HepG2 (cell line): ENCODE results near the gene GATA1. TPM values are rescaled to one million over a fixed set of nuclear protein-coding genes. Genes with fewer than 3 reads are reported as not detected.

Experiments used
- ATAC-seq: fragments of 200-7000 bp; cut with Tn5 transposase; 3 replicates; pipeline ENCODE4 v1.9.1; 2020; ENCODE audit warnings: mild to moderate bottlenecking, moderate library complexity
- BruUV-seq: library from RNA; stranded (reverse); fragments of 400-500 nt; replicated peaks from 2 replicates; lab custom pipeline; 2021; lab: Mats Ljungman, UMichigan
- CTCF ChIA-PET: fragments of 300-600 bp; formaldehyde crosslinking; extraction: SDS; loops from one replicate; lab custom pipeline; 2021; ENCODE audit warnings: low total read pairs, inconsistent platforms, low intra/inter-chr PET ratio; lab: Yijun Ruan, JAX
- POLR2A ChIA-PET: fragments of 350-600 bp; sonication (Branson Sonifier 250); formaldehyde crosslinking; loops from one replicate; lab custom pipeline; 2020; ENCODE audit warnings: antibody characterized with exemption, inconsistent platforms; lab: Yijun Ruan, JAX
- DNase-seq: peaks from one replicate; pipeline ENCODE4 v3.0.0-alpha.2; 2015; ENCODE audit warnings: low spot score
- FAIRE-seq: peaks from 3 replicates; lab custom pipeline; 2011; peaks lifted over from hg19 to GRCh38; lab: Jason Lieb, UNC
- H2AFZ ChIP-seq: one replicate; pipeline ENCODE4 v1.6.1; 2011; ENCODE audit warnings: low read length, inconsistent platforms
- H3K27ac ChIP-seq: fragments of 300-600 bp; 3 replicates; pipeline ENCODE4 v1.8.0; 2011; ENCODE audit warnings: mixed run types, mild to moderate bottlenecking, mixed read lengths, low read length, inconsistent platforms; ENCODE audit not compliant: insufficient read depth; ENCODE audit errors: extremely low read length
- H3K27me3 ChIP-seq, 2 experiments: fragments of 200-600 bp in 1 of 2; 2 replicates in 1 of 2; 3 replicates in 1 of 2; pipeline versions ENCODE4 v1.6.0 to v1.8.0; 2011; ENCODE audit warnings: low read length in 2 of 2, mild to moderate bottlenecking in 2 of 2, moderate library complexity in 2 of 2, inconsistent platforms in 1 of 2; ENCODE audit not compliant: insufficient read depth in 2 of 2, control insufficient read depth in 1 of 2
- H3K36me3 ChIP-seq, 2 experiments: fragments of 200-600 bp in 1 of 2; replicated peaks in 1 of 2; 2 replicates in 1 of 2; 3 replicates in 1 of 2; pipeline versions ENCODE4 v1.5.1 to v1.8.0; 2011; ENCODE audit warnings: low read length in 2 of 2, inconsistent platforms in 1 of 2; ENCODE audit not compliant: insufficient read depth in 2 of 2, control insufficient read depth in 1 of 2
- H3K4me1 ChIP-seq: 2 replicates; pipeline ENCODE4 v1.5.1; 2012; ENCODE audit warnings: low read length, inconsistent platforms; ENCODE audit not compliant: insufficient read depth
- H3K4me2 ChIP-seq: 2 replicates; pipeline ENCODE4 v1.6.0; 2011; ENCODE audit warnings: low read depth, low read length, inconsistent platforms
- H3K4me3 ChIP-seq, 3 experiments: fragments of 200-600 bp in 1 of 3; sonication (generic), shearing (Covaris generic) in 1 of 3; replicated peaks in 1 of 3; 2 replicates each; pipeline ENCODE4 v1.5.1; 2011 to 2016; ENCODE audit warnings: low read length in 3 of 3, inconsistent platforms in 2 of 3, low read depth in 2 of 3, mild to moderate bottlenecking in 2 of 3, control low read depth in 1 of 3, mixed read lengths in 1 of 3; ENCODE audit not compliant: insufficient read depth in 1 of 3
- H3K79me2 ChIP-seq: one replicate; pipeline ENCODE4 v1.6.1; 2011; ENCODE audit warnings: low read length, inconsistent platforms; ENCODE audit not compliant: insufficient read depth
- H3K9ac ChIP-seq: 2 replicates; pipeline ENCODE4 v1.6.0; 2011; ENCODE audit warnings: mild to moderate bottlenecking, low read depth, low read length, inconsistent platforms; ENCODE audit not compliant: insufficient read depth
- H3K9me3 ChIP-seq: 2 replicates; pipeline ENCODE4 v1.5.1; 2012; ENCODE audit warnings: mild to moderate bottlenecking, low read length
- H4K20me1 ChIP-seq: 2 replicates; pipeline ENCODE4 v1.6.0; 2011; ENCODE audit warnings: inconsistent platforms, mild to moderate bottlenecking, low read length, moderate library complexity; ENCODE audit not compliant: insufficient read depth
- HNF4A ChIP-seq: sonication (generic); formaldehyde crosslinking; IDR thresholded peaks from 2 replicates; pipeline ENCODE4 v1.4.0; 2020; ENCODE audit warnings: missing genetic modification reagents
- U2AF1 ChIP-seq: fragments of 200-400 bp; formaldehyde crosslinking; optimal IDR thresholded peaks from 2 replicates; pipeline ENCODE3; 2017; ENCODE audit warnings: mild to moderate bottlenecking, low read depth, low read length
- WGBS: methylation state at CpG from one replicate; pipeline ENCODE4 v1.1.6; 2017; ENCODE audit warnings: low lambda C conversion rate; 5-methylcytosine and 5-hydroxymethylcytosine counted together
- in situ Hi-C: cut with HindIII; loops from 2 replicates; pipeline ENCODE4 v1.10.0; 2017; ENCODE audit warnings: low pct_unique_long_range_greater_than_20kb; ENCODE audit not compliant: extremely low pct_ligation_motif_present
- intact Hi-C: fragments of 100-400 bp; cut with micrococcal nuclease; formaldehyde crosslinking; loops from one replicate; pipeline ENCODE4 v1.10.0; 2022; ENCODE audit not compliant: unreplicated experiment
- polyA plus RNA-seq, 8 experiments: library from polyadenylated mRNA; depleted of rRNA in 3 of 8; stranded (reverse) in 7 of 8; unstranded in 1 of 8; fragments of >200 nt; fragmentation: Illumina TruSeq in 4 of 8; extraction: Trizol in 4 of 8; gene quantifications; 2 replicates each; pipeline versions ENCODE4 v1.2.1 to v1.2.3, GENCODE V29; 2011 to 2016; ENCODE audit warnings: low read depth in 4 of 8, missing spikeins in 1 of 8, mixed read lengths in 1 of 8; ENCODE audit not compliant: insufficient read depth in 1 of 8
- total RNA-seq, 5 experiments: library from RNA; depleted of rRNA; stranded (reverse); fragments of >200 nt; fragmentation: Illumina TruSeq; extraction: Trizol; gene quantifications; 2 replicates each; pipeline ENCODE4 v1.2.3, GENCODE V29; 2016; ENCODE audit warnings: low read depth in 1 of 5
- TF ChIP-seq, protein P1 (sequence below): sonication (generic); formaldehyde crosslinking; IDR thresholded peaks from 2 replicates; pipeline ENCODE4 v1.4.0; 2020; ENCODE audit warnings: missing genetic modification reagents
- TF ChIP-seq, protein P2 (sequence below): sonication (generic); formaldehyde crosslinking; IDR thresholded peaks from one replicate; pipeline ENCODE4 v1.5.1; 2020; ENCODE audit warnings: mild to moderate bottlenecking, missing genetic modification reagents; ENCODE audit errors: not compliant biosample characterization

The GATA1 gene
- total and polyA plus RNA-seq, 2 of the 13 experiments (the other 11 are each of a cell fraction or from before 2014, with no cell fraction given), result 0.13 TPM; not detected in 1

DNA sequence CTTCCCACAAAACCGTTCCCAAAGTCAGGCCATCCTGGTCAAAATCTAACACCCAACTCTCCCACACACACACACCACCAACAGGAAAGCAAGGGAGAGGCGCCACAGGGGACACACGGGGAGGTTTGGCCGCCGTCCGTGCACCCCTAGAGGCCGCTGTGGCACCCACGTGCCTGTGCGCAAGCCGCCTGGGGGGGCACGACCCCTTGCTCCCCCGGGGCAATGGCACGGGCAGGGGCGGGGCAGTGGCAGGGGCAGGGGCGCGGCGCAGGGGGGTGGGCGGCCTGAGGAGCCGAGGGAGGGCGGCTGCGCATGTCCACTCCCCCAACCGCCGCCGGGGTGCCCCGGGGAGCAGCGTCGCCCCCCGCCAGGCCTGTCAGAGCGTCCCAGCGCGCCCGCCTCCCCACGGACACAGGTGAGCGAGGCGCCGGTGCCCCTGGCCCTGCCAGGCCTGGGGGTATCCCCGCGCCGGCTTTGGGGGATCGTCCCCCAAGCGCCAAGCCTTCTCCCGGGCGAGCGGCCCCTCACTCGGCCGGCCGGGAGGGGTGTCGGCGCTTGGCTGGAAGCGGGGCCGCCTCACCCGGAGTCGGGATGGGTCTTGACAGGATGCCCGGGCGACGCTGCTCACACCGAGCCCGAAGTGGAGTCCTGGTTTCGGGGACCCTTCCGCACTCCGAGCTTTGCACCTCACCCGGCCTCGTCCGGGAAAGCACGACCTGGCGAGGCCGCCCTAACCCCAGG lies 39.9 kb downstream of the GATA1 start, which contains the start of gene ERAS:
ERAS (plus strand) TSS at position 379 of the 741 bp plus-strand sequence. CDS start 2,611 bp downstream, outside the sequence.
- TF ChIP-seq U2AF1, result no peak
- TF ChIP-seq, protein P1, sequence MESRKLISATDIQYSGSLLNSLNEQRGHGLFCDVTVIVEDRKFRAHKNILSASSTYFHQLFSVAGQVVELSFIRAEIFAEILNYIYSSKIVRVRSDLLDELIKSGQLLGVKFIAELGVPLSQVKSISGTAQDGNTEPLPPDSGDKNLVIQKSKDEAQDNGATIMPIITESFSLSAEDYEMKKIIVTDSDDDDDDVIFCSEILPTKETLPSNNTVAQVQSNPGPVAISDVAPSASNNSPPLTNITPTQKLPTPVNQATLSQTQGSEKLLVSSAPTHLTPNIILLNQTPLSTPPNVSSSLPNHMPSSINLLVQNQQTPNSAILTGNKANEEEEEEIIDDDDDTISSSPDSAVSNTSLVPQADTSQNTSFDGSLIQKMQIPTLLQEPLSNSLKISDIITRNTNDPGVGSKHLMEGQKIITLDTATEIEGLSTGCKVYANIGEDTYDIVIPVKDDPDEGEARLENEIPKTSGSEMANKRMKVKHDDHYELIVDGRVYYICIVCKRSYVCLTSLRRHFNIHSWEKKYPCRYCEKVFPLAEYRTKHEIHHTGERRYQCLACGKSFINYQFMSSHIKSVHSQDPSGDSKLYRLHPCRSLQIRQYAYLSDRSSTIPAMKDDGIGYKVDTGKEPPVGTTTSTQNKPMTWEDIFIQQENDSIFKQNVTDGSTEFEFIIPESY (CRISPR knock-in tag), result 0 out of 2 replicates have a peak, but pooled peaks have one; percentile 30
- Histone ChIP-seq H4K20me1 (no peaks in the 10 kb centered on the region), H3K27ac (no peak within 1 kb of the TSS), H3K4me1 (no peaks in the 10 kb centered on the region), H3K4me2 (no peak within 1 kb of the TSS), H3K27me3 (no peaks in the 10 kb centered on the region), H3K36me3 (peaks cover 0 to 8% of the 10 kb centered on the region in 2 experiments; a peak in 1 of 5 replicates), H3K9me3 (no peaks in the 10 kb centered on the region), H3K4me3 (no peak within 1 kb of the TSS), H3K9ac (no peak within 1 kb of the TSS), H3K79me2 (no peaks in the 10 kb centered on the region), H2AFZ (no peak within 1 kb of the TSS)
- no TSS peak for BruUV-seq
- no peak for DNase-seq
- ChIA-PET CTCF (no interaction called here), POLR2A (no interaction called here)
- ATAC-seq, result no peak
- FAIRE-seq, result no peak
- in situ Hi-C loops (no loop called here), intact Hi-C loops (no loop called here)
- 80% methylated on average over 2 of the region's 67 CpGs for WGBS

DNA sequence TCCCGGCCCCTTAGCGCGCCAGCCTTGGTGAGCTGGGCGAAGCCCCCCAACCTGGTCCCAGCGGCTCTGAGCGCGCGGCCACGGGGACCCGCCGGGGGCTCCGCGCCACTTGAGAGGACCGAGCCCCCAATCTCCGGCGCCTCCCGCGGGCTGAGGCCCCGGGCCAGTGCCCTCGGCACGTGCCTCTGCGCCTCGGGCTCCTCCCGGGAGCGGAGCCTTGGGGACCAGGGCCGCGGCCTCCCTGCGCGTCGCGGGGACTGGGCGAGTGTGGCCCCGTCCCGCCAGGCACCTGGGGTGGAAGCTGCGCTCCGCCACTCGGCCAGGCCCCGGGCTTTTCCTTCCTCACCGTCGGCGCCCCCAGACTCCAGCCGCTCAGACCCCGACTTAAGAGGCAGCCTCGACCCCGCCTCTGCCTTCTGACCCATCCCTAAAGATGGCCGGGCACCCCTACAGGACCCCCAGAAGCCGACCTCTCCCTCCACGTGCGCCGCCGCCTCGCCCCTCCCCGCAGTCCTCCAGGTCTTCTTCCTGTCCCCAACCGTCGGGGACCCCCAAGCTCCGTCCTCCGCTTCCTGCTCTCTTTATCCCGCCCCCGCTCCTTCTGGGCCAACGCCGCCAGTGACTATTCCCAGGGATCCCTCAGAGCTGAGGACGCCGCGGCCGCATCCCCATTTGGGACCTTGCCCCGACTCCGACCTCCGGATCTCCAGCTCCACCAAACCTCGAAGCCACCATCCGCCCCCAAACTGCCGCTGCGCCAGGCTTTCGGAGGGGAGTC lies 40.7 kb downstream of the GATA1 start:
- Histone ChIP-seq H2AFZ (no peak overlapping the region), H3K9me3 (no peaks in the 10 kb centered on the region), H3K4me3 (no peak overlapping the region), H3K9ac (no peak overlapping the region), H3K4me2 (no peak overlapping the region), H3K36me3 (peaks cover 0 to 8% of the 10 kb centered on the region in 2 experiments; a peak in 1 of 5 replicates), H3K4me1 (no peaks in the 10 kb centered on the region), H3K79me2 (no peaks in the 10 kb centered on the region), H3K27me3 (no peaks in the 10 kb centered on the region), H4K20me1 (no peaks in the 10 kb centered on the region), H3K27ac (no peak overlapping the region)
- no peak for ATAC-seq
- no peak for DNase-seq
- POLR2A ChIA-PET, result no interaction called here
- 97% methylated on average over 29 of the region's 73 CpGs for WGBS
- intact Hi-C loops (no loop called here), in situ Hi-C loops (no loop called here)
- no TSS peak for BruUV-seq
- no peak for FAIRE-seq
- CTCF ChIA-PET, result no interaction called here
- no peak for TF ChIP-seq HNF4A
- TF ChIP-seq, protein P2, sequence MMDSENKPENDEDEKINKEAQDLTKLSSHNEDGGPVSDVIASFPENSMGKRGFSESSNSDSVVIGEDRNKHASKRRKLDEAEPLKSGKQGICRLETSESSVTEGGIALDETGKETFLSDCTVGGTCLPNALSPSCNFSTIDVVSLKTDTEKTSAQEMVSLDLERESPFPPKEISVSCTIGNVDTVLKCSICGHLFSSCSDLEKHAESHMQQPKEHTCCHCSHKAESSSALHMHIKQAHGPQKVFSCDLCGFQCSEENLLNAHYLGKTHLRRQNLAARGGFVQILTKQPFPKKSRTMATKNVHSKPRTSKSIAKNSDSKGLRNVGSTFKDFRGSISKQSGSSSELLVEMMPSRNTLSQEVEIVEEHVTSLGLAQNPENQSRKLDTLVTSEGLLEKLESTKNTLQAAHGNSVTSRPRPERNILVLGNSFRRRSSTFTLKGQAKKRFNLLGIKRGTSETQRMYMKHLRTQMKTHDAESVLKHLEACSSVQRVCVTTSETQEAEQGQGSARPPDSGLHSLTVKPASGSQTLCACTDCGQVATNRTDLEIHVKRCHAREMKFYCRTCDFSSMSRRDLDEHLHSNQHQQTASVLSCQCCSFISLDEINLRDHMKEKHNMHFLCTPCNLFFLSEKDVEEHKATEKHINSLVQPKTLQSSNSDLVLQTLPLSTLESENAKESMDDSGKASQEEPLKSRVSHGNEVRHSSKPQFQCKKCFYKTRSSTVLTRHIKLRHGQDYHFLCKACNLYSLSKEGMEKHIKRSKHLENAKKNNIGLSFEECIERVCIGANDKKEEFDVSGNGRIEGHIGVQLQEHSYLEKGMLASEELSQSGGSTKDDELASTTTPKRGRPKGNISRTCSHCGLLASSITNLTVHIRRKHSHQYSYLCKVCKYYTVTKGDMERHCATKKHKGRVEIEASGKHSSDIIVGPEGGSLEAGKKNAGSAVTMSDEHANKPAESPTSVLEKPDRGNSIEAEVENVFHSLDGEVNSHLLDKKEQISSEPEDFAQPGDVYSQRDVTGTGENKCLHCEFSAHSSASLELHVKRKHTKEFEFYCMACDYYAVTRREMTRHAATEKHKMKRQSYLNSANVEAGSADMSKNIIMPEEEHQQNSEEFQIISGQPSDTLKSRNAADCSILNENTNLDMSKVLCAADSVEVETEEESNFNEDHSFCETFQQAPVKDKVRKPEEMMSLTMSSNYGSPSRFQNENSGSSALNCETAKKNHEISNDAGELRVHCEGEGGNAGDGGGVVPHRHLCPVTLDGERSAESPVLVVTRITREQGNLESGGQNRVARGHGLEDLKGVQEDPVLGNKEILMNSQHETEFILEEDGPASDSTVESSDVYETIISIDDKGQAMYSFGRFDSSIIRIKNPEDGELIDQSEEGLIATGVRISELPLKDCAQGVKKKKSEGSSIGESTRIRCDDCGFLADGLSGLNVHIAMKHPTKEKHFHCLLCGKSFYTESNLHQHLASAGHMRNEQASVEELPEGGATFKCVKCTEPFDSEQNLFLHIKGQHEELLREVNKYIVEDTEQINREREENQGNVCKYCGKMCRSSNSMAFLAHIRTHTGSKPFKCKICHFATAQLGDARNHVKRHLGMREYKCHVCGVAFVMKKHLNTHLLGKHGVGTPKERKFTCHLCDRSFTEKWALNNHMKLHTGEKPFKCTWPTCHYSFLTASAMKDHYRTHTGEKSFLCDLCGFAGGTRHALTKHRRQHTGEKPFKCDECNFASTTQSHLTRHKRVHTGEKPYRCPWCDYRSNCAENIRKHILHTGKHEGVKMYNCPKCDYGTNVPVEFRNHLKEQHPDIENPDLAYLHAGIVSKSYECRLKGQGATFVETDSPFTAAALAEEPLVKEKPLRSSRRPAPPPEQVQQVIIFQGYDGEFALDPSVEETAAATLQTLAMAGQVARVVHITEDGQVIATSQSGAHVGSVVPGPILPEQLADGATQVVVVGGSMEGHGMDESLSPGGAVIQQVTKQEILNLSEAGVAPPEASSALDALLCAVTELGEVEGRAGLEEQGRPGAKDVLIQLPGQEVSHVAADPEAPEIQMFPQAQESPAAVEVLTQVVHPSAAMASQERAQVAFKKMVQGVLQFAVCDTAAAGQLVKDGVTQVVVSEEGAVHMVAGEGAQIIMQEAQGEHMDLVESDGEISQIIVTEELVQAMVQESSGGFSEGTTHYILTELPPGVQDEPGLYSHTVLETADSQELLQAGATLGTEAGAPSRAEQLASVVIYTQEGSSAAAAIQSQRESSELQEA (CRISPR knock-in tag), result no peak
